Astrocyte (in vitro differentiated cells and primary cell): Measurements from ENCODE around the gene SDHAF2.

Experiments used
- EZH2 ChIP-seq: IDR thresholded peaks from 2 replicates; pipeline ENCODE4 v1.6.1; 2012; ENCODE audit warnings: mild to moderate bottlenecking, low read length, inconsistent platforms; ENCODE audit not compliant: insufficient read depth
- TF ChIP-seq, protein P1 (sequence below): IDR thresholded peaks from 2 replicates; pipeline ENCODE4 v1.5.1; 2011; ENCODE audit warnings: low read depth, mild to moderate bottlenecking, inconsistent platforms, low read length, moderate library complexity; ENCODE audit not compliant: insufficient read depth

DNA sequence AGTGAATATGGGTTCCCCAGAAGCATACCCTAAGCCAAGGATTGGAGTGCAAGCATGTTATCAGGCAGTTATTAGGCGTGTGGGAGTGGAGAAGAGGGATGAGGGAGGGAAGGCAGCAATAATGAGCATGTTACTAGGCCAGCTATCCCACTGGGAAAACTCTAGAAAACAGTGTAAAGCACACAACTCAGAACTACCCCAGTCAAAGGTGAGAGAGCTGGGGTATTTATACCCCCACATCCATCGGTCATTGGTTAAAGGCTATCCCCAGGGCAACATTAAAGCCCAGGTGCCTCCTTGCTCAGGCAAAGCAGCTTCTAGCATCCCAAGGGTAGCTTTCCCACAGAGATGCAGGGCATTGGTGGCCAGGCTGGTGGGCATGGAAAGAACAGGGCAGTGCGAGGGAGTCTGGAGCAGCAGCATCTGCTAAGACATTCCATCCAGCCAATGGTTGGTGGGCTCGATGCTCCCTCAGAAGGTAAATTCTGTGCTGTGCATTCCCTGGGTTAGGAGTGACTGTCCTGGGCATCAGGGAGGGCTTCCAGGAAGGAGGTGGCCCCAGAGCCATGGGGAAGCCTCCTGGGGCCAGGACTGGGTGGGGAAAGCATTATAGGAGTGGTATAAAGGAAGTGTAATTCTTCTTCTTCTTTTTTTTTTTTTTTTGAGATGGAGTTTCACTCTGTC lies 57.6 kb downstream of the SDHAF2 start:
- TF ChIP-seq, protein P1, sequence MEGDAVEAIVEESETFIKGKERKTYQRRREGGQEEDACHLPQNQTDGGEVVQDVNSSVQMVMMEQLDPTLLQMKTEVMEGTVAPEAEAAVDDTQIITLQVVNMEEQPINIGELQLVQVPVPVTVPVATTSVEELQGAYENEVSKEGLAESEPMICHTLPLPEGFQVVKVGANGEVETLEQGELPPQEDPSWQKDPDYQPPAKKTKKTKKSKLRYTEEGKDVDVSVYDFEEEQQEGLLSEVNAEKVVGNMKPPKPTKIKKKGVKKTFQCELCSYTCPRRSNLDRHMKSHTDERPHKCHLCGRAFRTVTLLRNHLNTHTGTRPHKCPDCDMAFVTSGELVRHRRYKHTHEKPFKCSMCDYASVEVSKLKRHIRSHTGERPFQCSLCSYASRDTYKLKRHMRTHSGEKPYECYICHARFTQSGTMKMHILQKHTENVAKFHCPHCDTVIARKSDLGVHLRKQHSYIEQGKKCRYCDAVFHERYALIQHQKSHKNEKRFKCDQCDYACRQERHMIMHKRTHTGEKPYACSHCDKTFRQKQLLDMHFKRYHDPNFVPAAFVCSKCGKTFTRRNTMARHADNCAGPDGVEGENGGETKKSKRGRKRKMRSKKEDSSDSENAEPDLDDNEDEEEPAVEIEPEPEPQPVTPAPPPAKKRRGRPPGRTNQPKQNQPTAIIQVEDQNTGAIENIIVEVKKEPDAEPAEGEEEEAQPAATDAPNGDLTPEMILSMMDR: no peak
- no peak for TF ChIP-seq EZH2
